T47D (cell line): ENCODE measurements around the gene TRIM46.

Source experiments
- DNase-seq, 2 experiments: peaks; one replicate each; pipeline versions ENCODE4 v3.0.0 to v3.0.0-alpha.2; 2011 to 2012; ENCODE audit warnings: low read depth in 1 of 2, low spot score in 1 of 2
- JUND ChIP-seq: IDR thresholded peaks from 2 replicates; pipeline ENCODE4 v1.6.1; 2012; ENCODE audit warnings: low read depth
- in situ Hi-C: cut with HindIII; loops from 2 replicates; pipeline ENCODE4 v1.10.0; 2016; ENCODE audit warnings: low sequenced_read_pairs, low pct_unique_long_range_greater_than_20kb

The TRIM46 gene

GRCh38 chr1:155130272-155131006 is 43.2 kb upstream of the TRIM46 start:
- no peak for TF ChIP-seq JUND
- DNase-seq: no peak
- in situ Hi-C loops: no loop called here

- in situ Hi-C loops: no loop called here
- DNase-seq: no peak
- no peak for TF ChIP-seq JUND
These were observed 42.4 kb upstream of the TRIM46 start for GRCh38 chr1:155131285-155131684.

- in situ Hi-C loops: no loop called here
- TF ChIP-seq JUND: no peak
- DNase-seq: no peak
These were observed 41.8 kb upstream of the TRIM46 start for GRCh38 chr1:155131856-155132255.

- in situ Hi-C loops: no loop called here
- peak in 1 of 2 experiments; percentile 26 for DNase-seq
- no peak for TF ChIP-seq JUND
These were observed 39.8 kb upstream of the TRIM46 start for GRCh38 chr1:155133799-155134281.

- TF ChIP-seq JUND: no peak
- DNase-seq: peak in 1 of 2 experiments; percentile 30
- in situ Hi-C loops: no loop called here
These were observed 39.3 kb upstream of the TRIM46 start for GRCh38 chr1:155134322-155134721.

GRCh38 chr1:155134880-155135414 is 38.7 kb upstream of the TRIM46 start:
- DNase-seq: peak; percentile 80 to 95
- in situ Hi-C loops: no loop called here
- TF ChIP-seq JUND: no peak

GRCh38 chr1:155135415-155136028 is 38.1 kb upstream of the TRIM46 start, which contains the start of gene SLC50A1:
Gene SLC50A1 (plus strand): TSS chr1:155135852. CDS start chr1:155135912, 60 bp downstream.
- no peak for TF ChIP-seq JUND
- peak; percentile 87 to 95 for DNase-seq
- in situ Hi-C loops: no loop called here

GRCh38 chr1:155136748-155137147 is 36.9 kb upstream of the TRIM46 start:
- TF ChIP-seq JUND: no peak
- DNase-seq: no peak
- in situ Hi-C loops: no loop called here

- TF ChIP-seq JUND: no peak
- in situ Hi-C loops: no loop called here
- DNase-seq: no peak
These were observed 36.3 kb upstream of the TRIM46 start for GRCh38 chr1:155137154-155137949.

- in situ Hi-C loops: no loop called here
- DNase-seq: peak; percentile 77 to 90
- TF ChIP-seq JUND: no peak
These were observed 33.6 kb upstream of the TRIM46 start, which contains the start of gene DPM3 for GRCh38 chr1:155139895-155140629. Gene DPM3 (minus strand): TSS chr1:155140531. CDS start chr1:155140240, 291 bp downstream.

- in situ Hi-C loops: no loop called here
- TF ChIP-seq JUND: no peak
These were observed 33.1 kb upstream of the TRIM46 start for GRCh38 chr1:155140630-155140953.

GRCh38 chr1:155141749-155142148 is 31.9 kb upstream of the TRIM46 start:
- no peak for TF ChIP-seq JUND
- in situ Hi-C loops: no loop called here
- DNase-seq: no peak

More at GRCh38 chr1:155140630-155140953, 33.1 kb upstream of the TRIM46 start:
- DNase-seq: no peak
